Activated CD8-positive, alpha-beta T cell treated with anti-CD3 and anti-CD28 coated beads for 36 hours (primary cell): Measurements from ENCODE around the gene PFDN2. TPM values are rescaled to one million over a fixed set of nuclear protein-coding genes. Genes with fewer than 3 reads are reported as not detected.

Experiments used
- ATAC-seq: fragments of 200-7000 bp; cut with Tn5 transposase; one replicate; pipeline ENCODE4 v1.10.0; 2021; ENCODE audit warnings: mild to moderate bottlenecking, moderate library complexity
- CTCF ChIA-PET: fragments of 350-600 bp; sonication (Branson Sonifier 250); formaldehyde crosslinking; loops from one replicate; lab custom pipeline; 2021; ENCODE audit warnings: antibody characterized with exemption; lab: Charles Lee
- POLR2A ChIA-PET: fragments of 350-600 bp; sonication (Branson Sonifier 250); formaldehyde crosslinking; loops from one replicate; lab custom pipeline; 2021; ENCODE audit warnings: antibody characterized with exemption; lab: Charles Lee
- DNase-seq: peaks from one replicate; pipeline ENCODE4 v3.0.0-alpha.2; 2020
- H3K27ac Mint-ChIP-seq: one replicate; pipeline ENCODE4 v1.8.0; 2021; ENCODE audit warnings: mild to moderate bottlenecking, mixed read lengths
- H3K27me3 Mint-ChIP-seq: one replicate; pipeline ENCODE4 v1.8.0; 2021; ENCODE audit warnings: mixed read lengths
- H3K36me3 Mint-ChIP-seq: one replicate; pipeline ENCODE4 v1.8.0; 2021; ENCODE audit warnings: low read depth, mixed read lengths
- H3K4me1 Mint-ChIP-seq: one replicate; pipeline ENCODE4 v1.8.0; 2021; ENCODE audit warnings: low read depth, mixed read lengths
- H3K4me3 Mint-ChIP-seq: one replicate; pipeline ENCODE4 v1.8.0; 2021; ENCODE audit warnings: mild to moderate bottlenecking, moderate library complexity, mixed read lengths
- H3K9me3 Mint-ChIP-seq: one replicate; pipeline ENCODE4 v1.8.0; 2021; ENCODE audit warnings: mixed read lengths
- intact Hi-C: fragments of 100-400 bp; cut with micrococcal nuclease; formaldehyde crosslinking; loops from one replicate; pipeline ENCODE4 v1.10.0; 2022
- total RNA-seq, 2 experiments: library from RNA; stranded (reverse); gene quantifications; one replicate each; pipeline ENCODE4 v1.2.3, GENCODE V29; 2021
- TF ChIP-seq, protein P1 (sequence below): fragments of 200-600 bp; IDR thresholded peaks from one replicate; pipeline ENCODE4 v1.8.0; 2022; ENCODE audit warnings: antibody characterized with exemption, mild to moderate bottlenecking

The PFDN2 gene
- 100 to 1,000 TPM; 137 to 144 TPM for total RNA-seq

GRCh38 chr1:161117759-161118581 lies at the start of gene PFDN2, which contains the start of gene NIT1:
Gene PFDN2 (minus strand): TSS chr1:161118037. CDS start chr1:161118026, 11 bp downstream.
Gene NIT1 (plus strand): TSS chr1:161118105. CDS start chr1:161118177, 72 bp downstream.
- intact Hi-C loops, result no loop called here
- peaks cover 70% of the 10 kb centered on the region for H3K4me1 Mint-ChIP-seq
- ATAC-seq (peak; percentile 62), DNase-seq (peak; percentile 92)
- TF ChIP-seq, protein P1, sequence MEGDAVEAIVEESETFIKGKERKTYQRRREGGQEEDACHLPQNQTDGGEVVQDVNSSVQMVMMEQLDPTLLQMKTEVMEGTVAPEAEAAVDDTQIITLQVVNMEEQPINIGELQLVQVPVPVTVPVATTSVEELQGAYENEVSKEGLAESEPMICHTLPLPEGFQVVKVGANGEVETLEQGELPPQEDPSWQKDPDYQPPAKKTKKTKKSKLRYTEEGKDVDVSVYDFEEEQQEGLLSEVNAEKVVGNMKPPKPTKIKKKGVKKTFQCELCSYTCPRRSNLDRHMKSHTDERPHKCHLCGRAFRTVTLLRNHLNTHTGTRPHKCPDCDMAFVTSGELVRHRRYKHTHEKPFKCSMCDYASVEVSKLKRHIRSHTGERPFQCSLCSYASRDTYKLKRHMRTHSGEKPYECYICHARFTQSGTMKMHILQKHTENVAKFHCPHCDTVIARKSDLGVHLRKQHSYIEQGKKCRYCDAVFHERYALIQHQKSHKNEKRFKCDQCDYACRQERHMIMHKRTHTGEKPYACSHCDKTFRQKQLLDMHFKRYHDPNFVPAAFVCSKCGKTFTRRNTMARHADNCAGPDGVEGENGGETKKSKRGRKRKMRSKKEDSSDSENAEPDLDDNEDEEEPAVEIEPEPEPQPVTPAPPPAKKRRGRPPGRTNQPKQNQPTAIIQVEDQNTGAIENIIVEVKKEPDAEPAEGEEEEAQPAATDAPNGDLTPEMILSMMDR, result no peak
- no peaks in the 10 kb centered on the region for H3K9me3 Mint-ChIP-seq
- H3K27ac Mint-ChIP-seq, result peak within 1 kb of the TSS; percentile 92
- ChIA-PET CTCF (interaction anchor here (0.9 to 4.5 kb wide), 13 partner anchors 10 to 74 kb away, joined by 3 to 30 read pairs (median 5); partner anchors contain the start of genes KLHDC9 and PPOX), POLR2A (interaction anchor here (0.8 to 4.1 kb wide), 17 partner anchors 9 to 85 kb away, joined by 3 to 26 read pairs (median 4); partner anchors contain the start of genes KLHDC9, PPOX, UFC1 and USF1)
- H3K27me3 Mint-ChIP-seq, result no peaks in the 10 kb centered on the region
- H3K36me3 Mint-ChIP-seq, result peaks cover 69% of the 10 kb centered on the region
- H3K4me3 Mint-ChIP-seq, result peak within 1 kb of the TSS; percentile 94

- H3K36me3 Mint-ChIP-seq, result peaks cover 16% of the 10 kb centered on the region
- ChIA-PET CTCF (interaction anchor here (0.8 to 4.3 kb wide), 21 partner anchors 9 to 215 kb away, joined by 3 to 50 read pairs (median 9); partner anchors contain the start of genes APOA2, B4GALT3, FCER1G and KLHDC9), POLR2A (interaction anchor here (0.6 to 6.5 kb wide), 15 partner anchors 9 to 141 kb away, joined by 3 to 46 read pairs (median 4); partner anchors contain the start of genes B4GALT3, KLHDC9, NDUFS2 and UFC1)
- H3K27me3 Mint-ChIP-seq, result no peaks in the 10 kb centered on the region
- no peak for ATAC-seq
- TF ChIP-seq, protein P1, result no peak
- DNase-seq, result no peak
- intact Hi-C loops, result no loop called here
- peak overlapping the region; percentile 95 for H3K27ac Mint-ChIP-seq
- H3K4me1 Mint-ChIP-seq, result peaks cover 37% of the 10 kb centered on the region
- H3K9me3 Mint-ChIP-seq, result no peaks in the 10 kb centered on the region
- peak overlapping the region; percentile 82 for H3K4me3 Mint-ChIP-seq
Observed at GRCh38 chr1:161166669-161167548, 49.1 kb upstream of the PFDN2 start.

GRCh38 chr1:161165742-161166668 lies 48.2 kb upstream of the PFDN2 start, which contains the start of gene PPOX:
Gene PPOX (plus strand): TSS chr1:161166426. CDS start chr1:161166848, 422 bp downstream.
- CTCF ChIA-PET, result interaction anchor here (0.7 to 4.3 kb wide), 37 partner anchors 8 to 229 kb away, joined by 3 to 50 read pairs (median 5); partner anchors contain the start of genes APOA2, ARHGAP30, B4GALT3 and CFAP126
- peak; percentile 97 for DNase-seq
- ATAC-seq, result peak; percentile 94
- Mint-ChIP-seq H3K4me1 (peaks cover 46% of the 10 kb centered on the region), H3K36me3 (peaks cover 18% of the 10 kb centered on the region), H3K9me3 (no peaks in the 10 kb centered on the region), H3K27ac (peak within 1 kb of the TSS; percentile 95), H3K27me3 (no peaks in the 10 kb centered on the region), H3K4me3 (peak within 1 kb of the TSS; percentile 82)
- POLR2A ChIA-PET, result interaction anchor here (0.6 to 6.5 kb wide), 17 partner anchors 8 to 354 kb away, joined by 3 to 46 read pairs (median 4); partner anchors contain the start of genes B4GALT3, NIT1, PFDN2 and TOMM40L
- intact Hi-C loops, result no loop called here
- TF ChIP-seq, protein P1, result peak; percentile 69
